A549 (cell line): Measurements from ENCODE around the gene ELMO3.

ENCODE experiments used
- CHD2 ChIP-seq: fragments of 150-350 bp; IDR thresholded peaks from 2 replicates; pipeline ENCODE4 v1.6.1; 2014; ENCODE audit warnings: low read length; ENCODE audit not compliant: partially characterized antibody
- CTCF ChIP-seq: fragments of >200 bp; sonication (Bioruptor Twin); formaldehyde crosslinking; IDR thresholded peaks from 3 replicates; pipeline ENCODE4 v1.5.1; 2016

GRCh38 chr16:67236563-67237395 lies 37.8 kb downstream of the ELMO3 start:
- TF ChIP-seq CTCF: no peak
- TF ChIP-seq CHD2: no peak
